ENCODE results near the gene ITGA4.

Gene ITGA4

DNA sequence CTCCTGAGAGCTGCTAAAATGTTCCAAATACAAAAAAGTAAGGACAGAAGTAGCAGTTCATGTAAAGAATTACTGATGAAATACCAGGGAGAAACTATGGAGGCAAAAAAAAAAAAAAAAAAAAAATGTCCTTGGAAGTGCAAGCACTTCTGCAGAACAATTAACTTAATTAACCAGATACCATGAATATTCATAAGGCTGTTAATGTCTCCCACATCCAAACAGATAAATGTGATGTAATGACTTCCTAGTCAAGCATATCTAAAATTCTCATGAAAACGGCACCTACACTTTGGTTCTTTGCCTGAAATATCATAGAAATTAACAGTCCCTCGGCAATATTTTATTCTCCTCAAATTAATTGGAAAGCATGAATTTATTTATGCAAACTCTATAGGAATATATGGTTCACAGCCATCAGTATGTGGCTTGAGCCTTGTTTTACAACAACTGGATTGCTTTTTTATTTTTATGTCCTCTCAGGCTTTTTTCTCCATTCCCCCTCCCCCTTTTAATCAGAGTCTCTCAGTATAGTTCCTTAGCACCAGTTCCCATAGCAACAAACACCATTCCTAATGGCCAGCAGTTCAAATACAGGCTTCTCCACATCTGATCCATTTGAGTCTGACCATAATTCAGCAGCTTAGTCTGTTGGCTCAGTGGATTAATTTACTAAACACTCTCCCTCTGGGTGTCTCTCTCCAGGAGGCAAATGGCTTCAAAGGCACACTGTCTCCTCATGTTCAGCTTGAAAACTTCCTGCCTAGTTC lies 97.1 kb downstream of the ITGA4 start:
- peaks cover 22% of the 10 kb centered on the region for H3K36me3 Mint-ChIP-seq (ENCODE audit: low read depth)
- H3K4me1 Mint-ChIP-seq (ENCODE audit: low read depth): no peaks in the 10 kb centered on the region
- no peaks in the 10 kb centered on the region for H3K27me3 Mint-ChIP-seq (ENCODE audit: low read depth)
- no peak overlapping the region for H3K27ac Mint-ChIP-seq
- no peaks in the 10 kb centered on the region for H3K9me3 Mint-ChIP-seq
- H3K4me3 Mint-ChIP-seq: no peak overlapping the region
- DNase-seq (ENCODE audit: low spot score): no peak

DNA sequence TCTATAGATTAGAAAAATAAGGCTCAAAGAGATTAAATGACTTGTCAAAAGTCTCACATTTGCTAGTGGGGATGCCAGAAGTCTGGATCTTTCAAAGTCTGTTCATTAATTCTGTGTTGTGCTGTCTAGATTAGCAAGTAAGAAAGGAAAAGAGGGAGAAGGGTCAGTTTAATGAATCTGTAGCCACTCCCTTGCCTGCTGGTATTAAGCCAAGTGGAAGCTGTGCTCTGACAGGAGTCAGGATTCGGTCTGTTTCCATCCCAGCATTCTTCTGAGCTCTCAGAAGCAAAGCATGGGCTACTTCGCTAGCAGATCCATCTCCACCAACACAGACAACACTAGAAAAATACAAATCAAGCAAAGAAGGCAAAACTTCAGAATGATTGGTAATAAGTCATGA lies 101.2 kb downstream of the ITGA4 start:
- no peaks in the 10 kb centered on the region for H3K4me1 Mint-ChIP-seq (ENCODE audit: low read depth)
- H3K27ac Mint-ChIP-seq: no peak overlapping the region
- no peaks in the 10 kb centered on the region for H3K9me3 Mint-ChIP-seq
- H3K36me3 Mint-ChIP-seq (ENCODE audit: low read depth): peaks cover 9% of the 10 kb centered on the region
- no peak for DNase-seq (ENCODE audit: low spot score)
- H3K4me3 Mint-ChIP-seq: no peak overlapping the region
- H3K27me3 Mint-ChIP-seq (ENCODE audit: low read depth): no peaks in the 10 kb centered on the region

DNA sequence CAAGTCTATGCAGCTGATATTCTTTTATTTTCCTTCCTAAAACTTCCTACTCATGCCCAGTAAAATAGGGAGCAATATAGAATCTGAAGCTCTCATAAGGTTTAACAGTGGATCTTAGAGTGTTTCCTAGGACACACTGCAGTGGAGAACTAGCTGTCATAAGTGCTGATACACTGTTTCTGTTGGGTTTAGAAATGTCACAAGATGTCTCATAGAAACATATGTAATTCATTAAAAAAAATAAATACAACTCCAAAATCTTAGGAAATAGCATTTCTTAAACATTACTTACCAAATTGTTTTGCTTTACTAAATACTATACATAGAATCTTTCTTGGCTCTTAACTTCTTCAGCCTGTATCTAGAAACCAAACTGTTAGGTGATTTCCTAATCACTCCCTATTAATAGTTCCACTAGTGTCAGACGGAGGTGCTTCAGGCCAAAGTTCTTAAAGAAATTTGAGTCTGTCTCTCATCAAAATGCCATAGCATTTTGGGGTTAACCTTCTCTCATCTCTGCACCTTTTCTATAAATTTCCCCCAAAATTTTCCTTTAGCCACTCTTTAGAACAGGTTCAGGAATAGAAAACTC lies 106.0 kb downstream of the ITGA4 start:
- H3K27ac Mint-ChIP-seq: no peak overlapping the region
- no peaks in the 10 kb centered on the region for H3K27me3 Mint-ChIP-seq (ENCODE audit: low read depth)
- peaks cover 2% of the 10 kb centered on the region for H3K36me3 Mint-ChIP-seq (ENCODE audit: low read depth)
- H3K4me3 Mint-ChIP-seq: no peak overlapping the region
- no peak for DNase-seq (ENCODE audit: low spot score)
- H3K4me1 Mint-ChIP-seq (ENCODE audit: low read depth): peaks cover 4% of the 10 kb centered on the region
- no peaks in the 10 kb centered on the region for H3K9me3 Mint-ChIP-seq

DNA sequence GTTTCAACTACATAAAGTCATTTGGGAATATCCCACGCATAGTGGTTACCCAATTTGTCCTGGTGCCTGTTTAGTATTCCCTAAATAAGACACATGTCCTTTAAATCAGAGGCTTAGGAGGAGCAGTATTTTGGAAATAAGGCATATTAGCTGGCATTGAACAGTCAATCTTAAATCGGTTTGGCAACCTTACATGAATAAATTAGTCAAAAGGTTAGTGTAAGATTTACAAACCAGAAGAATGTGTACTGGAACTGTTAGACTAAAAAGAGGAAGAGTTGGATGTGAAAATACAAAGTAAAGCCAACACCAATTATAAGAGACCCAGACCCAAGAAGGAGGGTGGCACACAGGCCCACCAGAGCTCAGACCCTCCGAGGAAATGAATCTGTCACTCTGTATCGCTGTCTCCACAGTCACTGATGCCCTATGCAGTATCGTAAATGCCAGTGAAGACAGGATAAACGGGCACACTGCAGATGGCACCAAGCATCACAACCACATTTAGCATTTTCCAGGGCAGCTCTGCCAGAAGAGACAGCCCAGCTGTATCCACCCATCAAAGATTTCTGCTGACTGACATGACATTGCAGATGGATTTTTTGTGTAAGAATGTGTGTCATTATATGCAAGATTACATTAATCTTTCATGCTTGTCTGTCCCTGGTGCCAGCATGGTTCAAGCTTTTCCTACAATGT lies 109.3 kb downstream of the ITGA4 start:
- H3K4me1 Mint-ChIP-seq (ENCODE audit: low read depth): peaks cover 4% of the 10 kb centered on the region
- no peaks in the 10 kb centered on the region for H3K9me3 Mint-ChIP-seq
- H3K27me3 Mint-ChIP-seq (ENCODE audit: low read depth): peaks cover 6% of the 10 kb centered on the region
- DNase-seq (ENCODE audit: low spot score): no peak
- H3K4me3 Mint-ChIP-seq: no peak overlapping the region
- no peak overlapping the region for H3K27ac Mint-ChIP-seq
- H3K36me3 Mint-ChIP-seq (ENCODE audit: low read depth): peaks cover 2% of the 10 kb centered on the region

DNA sequence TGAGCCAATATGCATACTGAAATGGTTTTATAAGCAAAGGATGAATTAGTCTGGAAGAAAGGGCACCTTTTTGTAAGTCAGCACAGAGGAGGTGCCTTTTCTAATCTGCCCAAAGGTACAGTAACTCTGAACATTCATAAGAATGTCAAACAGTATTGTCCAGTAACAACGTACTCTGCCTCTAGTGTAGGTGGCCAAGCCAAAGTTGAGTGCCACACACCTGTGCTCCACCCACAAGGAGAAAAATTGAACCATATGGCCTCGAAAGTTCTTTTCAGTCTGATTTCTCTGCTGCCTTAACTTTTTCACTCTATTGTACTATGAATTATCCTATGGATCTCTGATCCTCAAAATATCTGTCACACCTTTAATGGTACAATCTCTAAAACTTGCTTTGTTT lies 112.9 kb downstream of the ITGA4 start:
- no peak for DNase-seq (ENCODE audit: low spot score)
- Mint-ChIP-seq H3K4me1 (ENCODE audit: low read depth) (peaks cover under 1% of the 10 kb centered on the region), H3K27me3 (ENCODE audit: low read depth) (peaks cover 19% of the 10 kb centered on the region), H3K9me3 (no peaks in the 10 kb centered on the region), H3K4me3 (no peak overlapping the region), H3K36me3 (ENCODE audit: low read depth) (no peaks in the 10 kb centered on the region), H3K27ac (no peak overlapping the region)

DNA sequence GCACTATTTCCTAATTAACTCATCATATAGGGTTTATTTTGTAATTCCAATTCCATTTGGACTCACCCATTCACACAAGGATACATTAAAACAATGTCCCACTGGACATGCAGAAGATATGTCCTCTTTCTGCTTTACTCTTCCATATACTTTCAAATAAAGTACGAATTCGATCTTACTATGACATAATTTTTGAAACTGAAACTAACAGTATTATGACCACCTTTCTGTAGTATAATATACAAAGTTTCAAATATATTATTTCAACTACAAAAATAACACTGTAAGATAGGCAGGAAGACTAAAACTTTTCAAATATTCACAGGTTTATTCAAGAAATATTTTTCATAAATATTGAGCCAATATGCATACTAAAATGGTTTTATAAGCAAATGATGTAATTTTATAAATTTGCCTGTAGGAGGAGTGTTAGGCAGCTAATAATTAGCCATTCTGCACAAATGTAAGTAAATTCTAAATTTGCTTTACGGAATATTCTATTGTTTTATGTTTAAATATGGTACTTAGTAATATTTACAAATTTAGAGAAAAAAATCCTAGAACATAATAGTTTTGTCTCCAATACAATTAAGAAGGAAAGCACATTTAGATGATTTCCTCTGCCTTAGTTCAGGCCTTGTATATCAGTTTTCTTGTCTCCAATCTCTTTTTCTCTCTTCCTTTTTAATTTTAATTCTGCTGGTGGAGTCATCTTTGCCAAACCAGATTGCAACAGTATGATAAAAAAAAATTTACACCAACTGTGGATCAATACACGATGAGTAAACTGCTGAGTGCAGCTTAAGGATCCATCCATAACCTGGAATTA lies 113.9 kb downstream of the ITGA4 start:
- Mint-ChIP-seq H3K4me3 (no peak overlapping the region), H3K27ac (no peak overlapping the region), H3K36me3 (ENCODE audit: low read depth) (no peaks in the 10 kb centered on the region), H3K9me3 (no peaks in the 10 kb centered on the region), H3K27me3 (ENCODE audit: low read depth) (peaks cover 19% of the 10 kb centered on the region), H3K4me1 (ENCODE audit: low read depth) (no peaks in the 10 kb centered on the region)
- DNase-seq (ENCODE audit: low spot score): no peak

DNA sequence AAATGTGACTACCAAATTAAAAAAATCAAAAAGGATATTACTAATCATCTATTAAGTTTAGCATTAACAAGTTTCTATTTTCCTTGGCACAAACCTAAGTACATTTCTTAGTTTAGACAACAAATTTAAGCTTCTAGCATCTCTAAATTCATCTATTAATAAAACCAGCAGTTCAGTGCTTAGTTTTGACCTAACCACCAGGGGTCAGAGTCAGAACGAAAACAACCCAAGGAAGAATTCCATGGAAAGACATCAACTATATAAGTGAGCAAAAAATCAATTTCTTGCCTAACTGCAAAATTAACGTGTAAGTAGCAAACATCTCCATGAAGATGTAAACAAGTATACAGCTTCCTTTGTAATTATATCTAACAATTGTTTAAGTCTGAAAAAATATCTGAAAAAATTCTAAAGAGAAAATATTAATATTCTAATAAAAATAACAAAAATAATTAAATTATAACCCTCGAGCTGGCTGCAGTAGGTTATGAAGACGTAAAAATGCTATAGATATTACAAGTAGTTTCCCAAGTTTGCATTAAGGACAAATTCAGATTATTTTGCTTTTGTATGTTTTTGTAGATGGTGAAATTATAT lies 116.1 kb downstream of the ITGA4 start:
- Mint-ChIP-seq H3K27ac (no peak overlapping the region), H3K27me3 (ENCODE audit: low read depth) (peaks cover 19% of the 10 kb centered on the region), H3K4me3 (no peak overlapping the region), H3K9me3 (no peaks in the 10 kb centered on the region), H3K36me3 (ENCODE audit: low read depth) (no peaks in the 10 kb centered on the region), H3K4me1 (ENCODE audit: low read depth) (no peaks in the 10 kb centered on the region)
- no peak for DNase-seq (ENCODE audit: low spot score)

DNA sequence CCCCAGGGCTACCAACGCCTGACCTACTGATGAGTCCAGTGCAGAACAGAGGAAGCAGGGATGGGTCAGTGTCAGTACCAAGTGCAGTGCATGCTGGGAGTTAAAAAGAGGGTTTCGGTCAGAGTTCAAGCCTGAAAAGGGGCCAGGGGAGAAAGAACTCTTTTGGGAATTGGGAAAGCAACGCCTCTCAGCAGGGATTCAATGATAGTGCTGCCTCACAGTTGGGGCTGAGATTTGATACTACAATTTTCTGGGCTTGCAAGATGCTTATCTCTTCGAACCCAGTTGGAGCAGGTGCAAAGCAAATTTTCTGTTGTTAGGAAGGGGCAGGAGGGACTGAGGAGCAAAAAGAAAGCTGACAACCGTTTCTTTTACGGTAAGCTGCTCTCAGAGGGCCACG lies 117.1 kb downstream of the ITGA4 start:
- H3K36me3 Mint-ChIP-seq (ENCODE audit: low read depth): no peaks in the 10 kb centered on the region
- no peak overlapping the region for H3K4me3 Mint-ChIP-seq
- peaks cover 19% of the 10 kb centered on the region for H3K27me3 Mint-ChIP-seq (ENCODE audit: low read depth)
- H3K27ac Mint-ChIP-seq: no peak overlapping the region
- DNase-seq (ENCODE audit: low spot score): no peak
- no peaks in the 10 kb centered on the region for H3K4me1 Mint-ChIP-seq (ENCODE audit: low read depth)
- H3K9me3 Mint-ChIP-seq: no peaks in the 10 kb centered on the region

DNA sequence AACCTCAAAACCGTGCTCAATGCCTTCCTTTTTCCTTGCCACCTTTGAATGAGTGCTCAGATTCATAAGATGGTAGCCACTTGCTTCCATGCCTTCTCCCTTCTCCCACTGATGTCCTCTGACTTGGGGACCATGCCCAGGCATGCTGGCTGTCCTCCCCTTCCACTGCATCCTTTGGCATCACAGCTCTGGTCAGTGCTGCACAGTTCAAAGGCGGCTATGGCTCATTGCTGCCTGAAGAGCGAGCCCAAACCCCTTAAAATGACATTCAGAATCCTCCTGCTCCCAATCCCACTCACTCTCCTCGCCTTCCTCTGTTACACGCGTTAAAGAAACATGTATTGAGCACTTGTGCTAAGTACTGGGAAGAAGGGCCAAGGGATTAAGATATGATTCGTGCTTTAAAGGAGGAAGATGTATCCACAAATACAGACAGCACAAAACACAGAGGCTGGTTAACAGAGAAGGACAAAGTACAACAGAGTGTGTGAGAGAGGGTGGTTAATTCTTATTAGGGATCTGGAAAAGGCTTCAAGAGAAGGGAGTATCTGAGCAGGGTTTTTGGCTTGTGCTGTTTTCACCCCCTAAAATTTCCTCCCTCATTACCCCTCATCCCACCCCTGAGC lies 118.0 kb downstream of the ITGA4 start:
- no peak overlapping the region for H3K4me3 Mint-ChIP-seq
- DNase-seq (ENCODE audit: low spot score): no peak

DNA sequence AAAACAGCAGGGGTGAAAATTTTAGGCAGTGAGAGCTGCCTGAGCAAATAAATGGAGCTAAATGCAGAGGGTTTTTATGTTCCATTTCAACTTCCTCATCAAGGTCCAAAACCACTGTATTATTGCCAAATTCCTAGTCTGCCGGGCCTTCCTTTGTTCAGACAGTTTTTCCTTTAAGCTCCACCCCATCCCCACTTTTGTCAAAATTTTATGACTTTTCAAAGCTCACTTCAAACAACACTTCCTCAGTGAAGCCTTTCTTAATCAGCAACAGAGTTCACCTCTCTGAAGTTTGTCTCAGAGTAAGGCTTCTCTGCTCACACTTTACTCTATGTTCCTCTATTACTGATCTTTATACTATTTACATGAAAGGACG lies 118.5 kb downstream of the ITGA4 start:
- H3K27ac Mint-ChIP-seq: no peak overlapping the region
- peaks cover 15% of the 10 kb centered on the region for H3K27me3 Mint-ChIP-seq (ENCODE audit: low read depth)
- H3K4me1 Mint-ChIP-seq (ENCODE audit: low read depth): no peaks in the 10 kb centered on the region
- H3K9me3 Mint-ChIP-seq: no peaks in the 10 kb centered on the region
- H3K4me3 Mint-ChIP-seq: no peak overlapping the region
- no peaks in the 10 kb centered on the region for H3K36me3 Mint-ChIP-seq (ENCODE audit: low read depth)
- no peak for DNase-seq (ENCODE audit: low spot score)

More for the DNA sequence above, 118.0 kb downstream of the ITGA4 start:
- Mint-ChIP-seq H3K27me3 (ENCODE audit: low read depth) (peaks cover 15% of the 10 kb centered on the region), H3K36me3 (ENCODE audit: low read depth) (no peaks in the 10 kb centered on the region), H3K27ac (no peak overlapping the region), H3K4me1 (ENCODE audit: low read depth) (no peaks in the 10 kb centered on the region), H3K9me3 (no peaks in the 10 kb centered on the region)

DNA sequence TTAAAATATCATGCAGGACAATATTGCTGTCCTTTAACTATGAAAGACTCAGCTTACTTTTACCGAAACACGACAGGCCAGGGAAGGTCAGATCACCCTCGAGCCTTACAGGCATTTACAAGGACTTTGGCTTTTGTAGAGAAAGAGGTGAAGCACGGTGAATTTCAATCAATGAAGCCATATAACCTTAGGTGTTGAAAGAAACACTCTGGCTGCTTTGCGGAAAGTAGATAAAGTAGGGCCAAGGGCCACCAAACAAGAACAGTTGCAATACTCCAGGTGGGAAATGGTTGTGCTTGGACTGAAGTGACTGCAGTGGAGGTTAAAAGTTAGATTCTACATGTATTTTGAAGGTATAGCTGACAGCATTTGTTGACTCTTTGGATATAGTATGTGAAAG lies 119.2 kb downstream of the ITGA4 start:
- DNase-seq (ENCODE audit: low spot score): no peak
- no peak overlapping the region for H3K27ac Mint-ChIP-seq
- H3K4me3 Mint-ChIP-seq: no peak overlapping the region
- no peaks in the 10 kb centered on the region for H3K4me1 Mint-ChIP-seq (ENCODE audit: low read depth)
- H3K9me3 Mint-ChIP-seq: no peaks in the 10 kb centered on the region
- peaks cover 20% of the 10 kb centered on the region for H3K27me3 Mint-ChIP-seq (ENCODE audit: low read depth)
- no peaks in the 10 kb centered on the region for H3K36me3 Mint-ChIP-seq (ENCODE audit: low read depth)

DNA sequence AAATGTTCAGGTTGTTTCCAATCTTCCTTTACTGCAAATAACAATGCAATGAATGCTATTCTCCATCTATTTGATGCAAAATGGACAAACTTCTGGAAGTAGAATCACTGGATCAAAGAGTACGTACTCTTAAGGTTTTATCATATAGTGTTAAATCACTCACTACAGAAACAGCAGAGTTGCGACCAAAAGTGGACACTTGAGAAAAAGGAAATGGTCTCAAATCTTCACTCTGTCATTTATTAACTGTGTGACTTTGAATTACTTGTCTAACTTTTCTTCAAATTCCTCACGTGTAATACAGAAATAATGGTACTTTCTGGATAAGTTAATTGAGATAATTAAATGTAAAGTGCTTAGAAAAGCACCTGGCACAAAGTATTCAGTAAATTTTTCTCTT lies 121.6 kb downstream of the ITGA4 start:
- Mint-ChIP-seq H3K27ac (no peak overlapping the region), H3K36me3 (ENCODE audit: low read depth) (no peaks in the 10 kb centered on the region), H3K4me1 (ENCODE audit: low read depth) (no peaks in the 10 kb centered on the region), H3K9me3 (no peaks in the 10 kb centered on the region), H3K4me3 (no peak overlapping the region), H3K27me3 (ENCODE audit: low read depth) (peaks cover 19% of the 10 kb centered on the region)
- no peak for DNase-seq (ENCODE audit: low spot score)

DNA sequence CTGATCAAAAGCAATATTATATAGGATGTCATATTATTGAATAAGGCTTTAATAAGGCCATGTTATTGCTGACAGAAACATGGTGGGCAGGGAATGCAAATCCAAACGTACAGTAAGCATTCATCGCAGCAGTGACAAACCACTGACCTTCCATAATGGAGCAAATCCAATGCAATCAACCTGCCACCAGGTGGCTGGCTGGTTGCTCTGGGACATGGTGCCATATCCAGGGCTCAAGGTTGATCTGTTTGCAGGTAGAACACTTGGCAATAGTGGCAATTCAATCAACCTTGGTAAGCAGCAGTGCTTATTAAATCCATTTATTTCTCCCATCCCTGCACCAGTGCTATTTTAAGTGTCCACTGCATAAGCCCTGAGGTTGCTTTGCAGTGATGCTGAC lies 124.3 kb downstream of the ITGA4 start:
- no peaks in the 10 kb centered on the region for H3K9me3 Mint-ChIP-seq
- H3K36me3 Mint-ChIP-seq (ENCODE audit: low read depth): peaks cover 2% of the 10 kb centered on the region
- H3K4me3 Mint-ChIP-seq: no peak overlapping the region
- peaks cover 31% of the 10 kb centered on the region for H3K27me3 Mint-ChIP-seq (ENCODE audit: low read depth)
- H3K4me1 Mint-ChIP-seq (ENCODE audit: low read depth): peaks cover 11% of the 10 kb centered on the region
- H3K27ac Mint-ChIP-seq: no peak overlapping the region
- no peak for DNase-seq (ENCODE audit: low spot score)
